K562 (cell line): ENCODE data around the gene NKAPL. TPM values are rescaled to one million over a fixed set of nuclear protein-coding genes. Genes with fewer than 3 reads are reported as not detected.

Experiments used
- CHD7 ChIP-seq: fragments of 200-600 bp; sonication (generic); IDR thresholded peaks from one replicate; pipeline ENCODE4 v1.6.1; 2012; ENCODE audit warnings: mild to moderate bottlenecking, low read depth, low read length, inconsistent platforms
- FOXJ3 ChIP-seq: sonication (generic); formaldehyde crosslinking; IDR thresholded peaks from 2 replicates; pipeline ENCODE4 v1.4.0; 2020; ENCODE audit warnings: mild to moderate bottlenecking, missing genetic modification reagents
- HDAC2 ChIP-seq: fragments of 450-650 bp; IDR thresholded peaks from 2 replicates; pipeline ENCODE4 v1.6.1; 2016; ENCODE audit warnings: mild to moderate bottlenecking
- KAT7 ChIP-seq: sonication (generic); formaldehyde crosslinking; IDR thresholded peaks from 2 replicates; pipeline ENCODE4 v1.8.0; 2022; ENCODE audit warnings: missing genetic modification reagents, mild to moderate bottlenecking, borderline replicate concordance
- SREBF2 ChIP-seq: sonication (generic); formaldehyde crosslinking; IDR thresholded peaks from 2 replicates; pipeline ENCODE4 v1.4.0; 2020; ENCODE audit warnings: mild to moderate bottlenecking, missing genetic modification reagents
- SRF ChIP-seq, 2 experiments: fragments of 250-450, 450-650 bp in 1 of 2; sonication (Bioruptor Pico) in 1 of 2; sonication (generic) in 1 of 2; formaldehyde crosslinking; IDR thresholded peaks; 2 replicates each; pipeline versions ENCODE4 v1.5.0 to v1.5.1; 2020 to 2022; ENCODE audit warnings: mild to moderate bottlenecking in 1 of 2, missing genetic modification reagents in 1 of 2
- U2AF1 ChIP-seq: fragments of 200-400 bp; formaldehyde crosslinking; optimal IDR thresholded peaks from 2 replicates; pipeline ENCODE3; 2017; ENCODE audit warnings: mild to moderate bottlenecking, low read depth, low read length, moderate library complexity
- ZNF444 ChIP-seq: fragments of 250-450 bp; sonication (Bioruptor Pico); IDR thresholded peaks from 2 replicates; pipeline ENCODE4 v1.4.0; 2020; ENCODE audit warnings: mild to moderate bottlenecking, moderate library complexity
- polyA plus RNA-seq, 8 experiments: library from polyadenylated mRNA; depleted of rRNA in 4 of 8; stranded (reverse) in 5 of 8; unstranded in 3 of 8; fragments of >200 nt; fragmentation: Nextera tagmentation in 2 of 8; fragmentation: Illumina TruSeq in 1 of 8; extraction: Ambion mirVana in 2 of 8; extraction: Trizol in 1 of 8; gene quantifications; 2 replicates each; pipeline versions ENCODE4 v1.2.1 to v1.2.3, GENCODE V29; 2011 to 2014; ENCODE audit warnings: inconsistent platforms in 1 of 8, missing spikeins in 1 of 8
- total RNA-seq, 7 experiments: library from RNA; depleted of rRNA in 6 of 7; stranded (reverse); fragments of >200 nt in 6 of 7; fragmentation: Illumina TruSeq in 2 of 7; extraction: Trizol in 2 of 7; gene quantifications; 2 replicates each; pipeline versions ENCODE4 v1.2.1 to v1.2.3, GENCODE V29; 2011 to 2021; ENCODE audit warnings: low replicate concordance in 1 of 7

The NKAPL gene
- total and polyA plus RNA-seq, 9 of the 15 experiments (the other 6 are each of a cell fraction or from before 2014, with no cell fraction given), result not detected

- TF ChIP-seq CHD7 (no peak), KAT7 (no peak; the same call in 1 of the 2 replicates), SRF (CRISPR knock-in tag; IDR thresholded peaks at IDR 0.05) (no peak), ZNF444 (no peak), U2AF1 (no peak), FOXJ3 (CRISPR knock-in tag) (no peak), SREBF2 (CRISPR knock-in tag) (no peak), HDAC2 (no peak)
Measured at GRCh38 chr6:28251661-28252008, 7.5 kb upstream of the NKAPL start (continued).
